Neural cell (in vitro differentiated cells): Measurements from ENCODE around the gene CSNK1E.

Source experiments
- MXI1 ChIP-seq: fragments of 450-650 bp; conservative IDR thresholded peaks from 2 replicates; pipeline ENCODE4 v1.6.1; 2014; ENCODE audit warnings: antibody characterized with exemption, mild to moderate bottlenecking; ENCODE audit not compliant: poor library complexity, severe bottlenecking
- POLR2AphosphoS5 ChIP-seq: IDR thresholded peaks from 2 replicates; pipeline ENCODE4 v1.6.1; 2012
- RAD21 ChIP-seq: fragments of 450-650 bp; conservative IDR thresholded peaks from 2 replicates; pipeline ENCODE4 v1.6.1; 2014; ENCODE audit warnings: antibody characterized with exemption, mild to moderate bottlenecking, moderate library complexity
- TF ChIP-seq, protein P1 (sequence below): fragments of 450-650 bp; IDR thresholded peaks from 2 replicates; pipeline ENCODE4 v1.5.1; 2014; ENCODE audit warnings: antibody characterized with exemption, mild to moderate bottlenecking, moderate library complexity; ENCODE audit not compliant: poor library complexity, severe bottlenecking
- TF ChIP-seq, protein P2 (sequence below): IDR thresholded peaks from 2 replicates; pipeline ENCODE4 v1.6.1; 2012; ENCODE audit warnings: borderline replicate concordance

DNA sequence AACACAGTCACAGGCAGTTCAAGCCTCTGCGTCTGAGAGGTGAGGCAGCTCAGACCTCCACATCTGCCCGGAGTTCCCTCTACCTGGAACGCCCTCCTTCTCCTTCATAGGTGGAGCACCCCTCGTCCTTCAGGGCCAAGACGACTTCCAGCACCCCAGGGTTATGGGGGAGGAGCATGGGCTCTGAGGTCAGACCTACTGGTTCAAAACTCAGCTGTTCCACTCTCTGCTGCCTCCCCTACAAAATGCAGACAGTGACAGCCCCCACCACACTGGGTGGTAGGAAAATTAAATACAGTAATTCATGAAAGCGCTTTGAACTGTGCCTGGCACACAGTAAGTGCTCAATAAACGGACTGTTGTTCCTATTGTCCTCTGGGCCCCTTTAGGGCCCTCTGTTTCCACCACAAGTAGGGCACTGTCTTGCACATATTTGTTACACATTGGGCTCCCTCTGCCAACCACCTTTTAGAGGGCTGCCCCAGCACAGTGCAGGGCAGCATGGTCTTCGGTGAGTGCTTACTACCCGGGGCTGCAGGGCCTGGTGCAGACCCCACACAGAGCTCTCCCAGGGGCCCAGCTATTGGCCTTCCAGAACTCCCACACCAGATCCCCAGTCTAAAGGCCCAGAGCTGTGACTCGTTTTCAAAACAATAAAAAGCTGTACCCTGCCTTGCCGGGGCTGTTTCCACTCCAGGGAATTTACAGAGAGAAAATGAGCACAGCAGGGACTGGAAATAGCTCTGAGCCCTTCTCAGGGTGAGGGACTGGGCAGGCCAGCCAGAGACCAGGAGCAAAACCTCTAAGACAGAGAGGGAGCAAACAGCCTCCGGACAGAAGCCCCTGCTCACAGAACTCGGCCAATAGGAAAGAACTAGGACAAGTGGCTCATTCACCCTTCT is 46.9 kb downstream of the CSNK1E start:
- TF ChIP-seq, protein P1, sequence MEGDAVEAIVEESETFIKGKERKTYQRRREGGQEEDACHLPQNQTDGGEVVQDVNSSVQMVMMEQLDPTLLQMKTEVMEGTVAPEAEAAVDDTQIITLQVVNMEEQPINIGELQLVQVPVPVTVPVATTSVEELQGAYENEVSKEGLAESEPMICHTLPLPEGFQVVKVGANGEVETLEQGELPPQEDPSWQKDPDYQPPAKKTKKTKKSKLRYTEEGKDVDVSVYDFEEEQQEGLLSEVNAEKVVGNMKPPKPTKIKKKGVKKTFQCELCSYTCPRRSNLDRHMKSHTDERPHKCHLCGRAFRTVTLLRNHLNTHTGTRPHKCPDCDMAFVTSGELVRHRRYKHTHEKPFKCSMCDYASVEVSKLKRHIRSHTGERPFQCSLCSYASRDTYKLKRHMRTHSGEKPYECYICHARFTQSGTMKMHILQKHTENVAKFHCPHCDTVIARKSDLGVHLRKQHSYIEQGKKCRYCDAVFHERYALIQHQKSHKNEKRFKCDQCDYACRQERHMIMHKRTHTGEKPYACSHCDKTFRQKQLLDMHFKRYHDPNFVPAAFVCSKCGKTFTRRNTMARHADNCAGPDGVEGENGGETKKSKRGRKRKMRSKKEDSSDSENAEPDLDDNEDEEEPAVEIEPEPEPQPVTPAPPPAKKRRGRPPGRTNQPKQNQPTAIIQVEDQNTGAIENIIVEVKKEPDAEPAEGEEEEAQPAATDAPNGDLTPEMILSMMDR, result no peak
- TF ChIP-seq RAD21 (no peak), POLR2AphosphoS5 (no peak), MXI1 (no peak)
- TF ChIP-seq, protein P2, sequence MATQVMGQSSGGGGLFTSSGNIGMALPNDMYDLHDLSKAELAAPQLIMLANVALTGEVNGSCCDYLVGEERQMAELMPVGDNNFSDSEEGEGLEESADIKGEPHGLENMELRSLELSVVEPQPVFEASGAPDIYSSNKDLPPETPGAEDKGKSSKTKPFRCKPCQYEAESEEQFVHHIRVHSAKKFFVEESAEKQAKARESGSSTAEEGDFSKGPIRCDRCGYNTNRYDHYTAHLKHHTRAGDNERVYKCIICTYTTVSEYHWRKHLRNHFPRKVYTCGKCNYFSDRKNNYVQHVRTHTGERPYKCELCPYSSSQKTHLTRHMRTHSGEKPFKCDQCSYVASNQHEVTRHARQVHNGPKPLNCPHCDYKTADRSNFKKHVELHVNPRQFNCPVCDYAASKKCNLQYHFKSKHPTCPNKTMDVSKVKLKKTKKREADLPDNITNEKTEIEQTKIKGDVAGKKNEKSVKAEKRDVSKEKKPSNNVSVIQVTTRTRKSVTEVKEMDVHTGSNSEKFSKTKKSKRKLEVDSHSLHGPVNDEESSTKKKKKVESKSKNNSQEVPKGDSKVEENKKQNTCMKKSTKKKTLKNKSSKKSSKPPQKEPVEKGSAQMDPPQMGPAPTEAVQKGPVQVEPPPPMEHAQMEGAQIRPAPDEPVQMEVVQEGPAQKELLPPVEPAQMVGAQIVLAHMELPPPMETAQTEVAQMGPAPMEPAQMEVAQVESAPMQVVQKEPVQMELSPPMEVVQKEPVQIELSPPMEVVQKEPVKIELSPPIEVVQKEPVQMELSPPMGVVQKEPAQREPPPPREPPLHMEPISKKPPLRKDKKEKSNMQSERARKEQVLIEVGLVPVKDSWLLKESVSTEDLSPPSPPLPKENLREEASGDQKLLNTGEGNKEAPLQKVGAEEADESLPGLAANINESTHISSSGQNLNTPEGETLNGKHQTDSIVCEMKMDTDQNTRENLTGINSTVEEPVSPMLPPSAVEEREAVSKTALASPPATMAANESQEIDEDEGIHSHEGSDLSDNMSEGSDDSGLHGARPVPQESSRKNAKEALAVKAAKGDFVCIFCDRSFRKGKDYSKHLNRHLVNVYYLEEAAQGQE, result no peak
